GM23338 (cell line): ENCODE measurements around the gene QRICH2. TPM values are rescaled to one million over a fixed set of nuclear protein-coding genes. Genes with fewer than 3 reads are reported as not detected.
"Not testable (repeated sequence)": the region's sequence is repeated elsewhere in the genome, so short reads cannot be mapped to it uniquely, and the experiment has no call there.

Source experiments
- ATAC-seq: fragments of 200-7000 bp; cut with Tn5 transposase; 3 replicates; pipeline ENCODE4 v1.9.1; 2020
- DNase-seq: peaks from one replicate; pipeline ENCODE4 v3.0.0-alpha.2; 2015; ENCODE audit warnings: low spot score
- H2AFZ ChIP-seq: fragments of 200-600 bp; sonication (generic); 2 replicates; pipeline ENCODE4 v1.8.0; 2016; ENCODE audit warnings: antibody characterized with exemption, mild to moderate bottlenecking, moderate library complexity
- H3F3A ChIP-seq: fragments of 200-600 bp; sonication (generic); replicated peaks from 2 replicates; pipeline ENCODE4 v1.8.0; 2017; ENCODE audit warnings: antibody characterized with exemption, mixed run types, low read depth
- H3K27ac ChIP-seq: fragments of 200-600 bp; sonication (generic); 2 replicates; pipeline ENCODE4 v1.6.1; 2016; ENCODE audit warnings: low read depth
- H3K27me3 ChIP-seq: fragments of 200-600 bp; sonication (generic); 2 replicates; pipeline ENCODE4 v1.8.0; 2016; ENCODE audit warnings: mild to moderate bottlenecking, mixed run types, moderate library complexity; ENCODE audit not compliant: insufficient read depth
- H3K36me3 ChIP-seq: fragments of 200-600 bp; sonication (generic); 2 replicates; pipeline ENCODE4 v1.8.0; 2016; ENCODE audit warnings: mild to moderate bottlenecking; ENCODE audit not compliant: insufficient read depth
- H3K4me1 ChIP-seq: fragments of 200-600 bp; sonication (generic); 2 replicates; pipeline ENCODE4 v1.8.0; 2016; ENCODE audit warnings: mild to moderate bottlenecking, moderate library complexity; ENCODE audit not compliant: insufficient read depth
- H3K4me2 ChIP-seq: fragments of 200-600 bp; sonication (generic); 2 replicates; pipeline ENCODE4 v1.7.1; 2017; ENCODE audit warnings: mixed run types
- H3K4me3 ChIP-seq: fragments of 200-600 bp; sonication (generic); 2 replicates; pipeline ENCODE4 v1.6.1; 2016; ENCODE audit warnings: mixed run types
- H3K79me2 ChIP-seq: fragments of 200-600 bp; sonication (generic); replicated peaks from 2 replicates; pipeline ENCODE4 v1.8.0; 2017; ENCODE audit warnings: mild to moderate bottlenecking; ENCODE audit not compliant: insufficient read depth
- H3K9me2 ChIP-seq: fragments of 200-600 bp; sonication (generic); 2 replicates; pipeline ENCODE4 v1.8.0; 2017; ENCODE audit not compliant: insufficient read depth
- H4K20me1 ChIP-seq: fragments of 200-600 bp; sonication (generic); replicated peaks from 2 replicates; pipeline ENCODE4 v1.8.0; 2017; ENCODE audit warnings: mild to moderate bottlenecking; ENCODE audit not compliant: insufficient read depth
- H3K27ac Mint-ChIP-seq: 2 replicates; pipeline ENCODE4 v1.8.0; 2020; ENCODE audit warnings: inconsistent platforms, mild to moderate bottlenecking, moderate library complexity, mixed read lengths
- H3K27me3 Mint-ChIP-seq: 3 replicates; pipeline ENCODE4 v1.8.0; 2022; ENCODE audit warnings: low read depth, mild to moderate bottlenecking, moderate library complexity, mixed read lengths, inconsistent platforms; ENCODE audit not compliant: insufficient read depth, poor library complexity
- H3K36me3 Mint-ChIP-seq: 3 replicates; pipeline ENCODE4 v1.8.0; 2021; ENCODE audit warnings: low read depth, mild to moderate bottlenecking, inconsistent platforms, moderate library complexity, mixed read lengths
- H3K4me1 Mint-ChIP-seq: 3 replicates; pipeline ENCODE4 v1.8.0; 2020; ENCODE audit warnings: mild to moderate bottlenecking, inconsistent platforms, mixed read lengths
- H3K4me3 Mint-ChIP-seq: 3 replicates; pipeline ENCODE4 v1.8.0; 2021; ENCODE audit warnings: moderate library complexity, mild to moderate bottlenecking, inconsistent platforms, mixed read lengths
- H3K9me3 Mint-ChIP-seq: 3 replicates; pipeline ENCODE4 v1.8.0; 2020; ENCODE audit warnings: moderate library complexity, mild to moderate bottlenecking, inconsistent platforms, mixed read lengths
- CTCF ChIP-seq, 2 experiments: fragments of 200-600 bp in 1 of 2; sonication (generic) in 1 of 2; conservative IDR thresholded peaks; 2 replicates each; pipeline versions ENCODE4 v1.5.1 to v1.6.1; 2016 to 2017; ENCODE audit warnings: antibody characterized with exemption in 2 of 2, low read depth in 2 of 2, mild to moderate bottlenecking in 2 of 2, moderate library complexity in 1 of 2
- ZNF462 ChIP-seq: fragments of 250-450 bp; sonication (Bioruptor Pico); IDR thresholded peaks from 2 replicates; pipeline ENCODE4 v1.5.0; 2020; ENCODE audit warnings: mild to moderate bottlenecking, moderate library complexity
- polyA plus RNA-seq: library from polyadenylated mRNA; unstranded; fragments of >200 nt; fragmentation: Nextera tagmentation; extraction: Ambion mirVana; gene quantifications from 2 replicates; pipeline ENCODE4 v1.2.1, GENCODE V29; 2016
- total RNA-seq: library from RNA; depleted of rRNA; stranded (reverse); fragments of >200 nt; shearing (Covaris generic); gene quantifications from 2 replicates; pipeline ENCODE4 v1.2.3, GENCODE V29; 2014

QRICH2 gene
- total and polyA plus RNA-seq, 2 experiments from 2014 or later, result 2.2 to 3.7 TPM

- TF ChIP-seq ZNF462 (CRISPR knock-in tag) (no peak), CTCF (conservative IDR thresholded peaks at IDR 0.05; ENCODE audit: low read depth in 2 of 2) (no peak)
Observed at GRCh38 chr17:76246080-76247066, 61.7 kb downstream of the QRICH2 start (continued).

DNA sequence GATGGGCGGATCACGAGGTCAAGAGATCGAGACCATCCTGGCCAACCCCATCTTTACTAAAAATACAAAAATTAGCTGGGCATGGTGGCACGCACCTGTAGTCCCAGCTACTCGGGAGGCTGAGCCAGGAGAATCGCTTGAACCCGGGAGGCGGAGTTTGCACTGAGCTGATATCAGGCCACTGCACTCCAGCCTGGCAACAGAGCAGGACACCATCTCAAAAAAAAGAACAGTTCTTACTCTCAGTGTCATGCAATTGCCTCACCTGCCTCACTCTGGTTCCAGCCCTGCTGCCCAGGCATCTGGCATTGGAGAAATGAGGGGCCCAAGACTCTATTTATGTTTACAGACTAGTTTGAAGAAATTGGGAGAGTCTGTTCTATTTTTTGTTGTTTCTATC lies 63.4 kb downstream of the QRICH2 start:
- not testable (repeated sequence) for H3K4me3 ChIP-seq, H3K9me3 Mint-ChIP-seq, DNase-seq, H3K4me1 ChIP-seq, H3K36me3 ChIP-seq, H3K4me2 ChIP-seq, H3K79me2 ChIP-seq, ATAC-seq, H2AFZ ChIP-seq, H4K20me1 ChIP-seq, H3K27ac ChIP-seq, H3K4me3 Mint-ChIP-seq, H3F3A ChIP-seq, H3K27ac Mint-ChIP-seq, H3K36me3 Mint-ChIP-seq, H3K9me2 ChIP-seq
- peaks cover 15% of the 10 kb centered on the region for H3K4me1 Mint-ChIP-seq
- peaks cover 40% of the 10 kb centered on the region for H3K27me3 Mint-ChIP-seq
- H3K27me3 ChIP-seq, result peaks cover 31% of the 10 kb centered on the region
